PC-9 (cell line): ENCODE results near the gene SSTR3. TPM values are rescaled to one million over a fixed set of nuclear protein-coding genes. Genes with fewer than 3 reads are reported as not detected.

Experiments used
- BruUV-seq: library from RNA; stranded (reverse); fragments of 400-500 nt; replicated peaks from 2 replicates; lab custom pipeline; 2021; lab: Mats Ljungman, UMichigan
- CTCF ChIA-PET: fragments of 300-600 bp; sonication (Branson Sonifier 250); formaldehyde crosslinking; loops from one replicate; lab custom pipeline; 2022; ENCODE audit warnings: antibody characterized with exemption; lab: Charles Lee
- POLR2A ChIA-PET: fragments of 300-600 bp; sonication (Branson Sonifier 250); formaldehyde crosslinking; loops from one replicate; lab custom pipeline; 2022; ENCODE audit warnings: antibody characterized with exemption; ENCODE audit not compliant: unreplicated experiment; lab: Charles Lee
- DNase-seq, 2 experiments: peaks; one replicate each; pipeline versions ENCODE4 v3.0.0 to v3.0.0-alpha.2; 2015 to 2022; ENCODE audit warnings: mixed read lengths in 1 of 2
- H2AFZ ChIP-seq: fragments of 200-600 bp; sonication (generic); 2 replicates; pipeline ENCODE4 v1.8.1; 2017; ENCODE audit warnings: antibody characterized with exemption
- H3F3A ChIP-seq: fragments of 200-600 bp; sonication (generic); 2 replicates; pipeline ENCODE4 v1.8.1; 2017; ENCODE audit warnings: antibody characterized with exemption, mild to moderate bottlenecking, low read depth; ENCODE audit not compliant: insufficient read depth
- H3K27ac ChIP-seq: fragments of 200-600 bp; sonication (generic); 2 replicates; pipeline ENCODE4 v1.6.1; 2016; ENCODE audit warnings: mixed run types
- H3K27me3 ChIP-seq: fragments of 200-600 bp; sonication (generic); 2 replicates; pipeline ENCODE4 v1.6.1; 2016; ENCODE audit warnings: low read depth, mixed run types; ENCODE audit not compliant: insufficient read depth
- H3K36me3 ChIP-seq: fragments of 200-600 bp; sonication (generic); 2 replicates; pipeline ENCODE4 v1.6.1; 2016; ENCODE audit warnings: low read depth, mixed run types
- H3K4me1 ChIP-seq: fragments of 200-600 bp; sonication (generic); replicated peaks from 2 replicates; pipeline ENCODE4 v1.6.1; 2016; ENCODE audit warnings: mixed run types; ENCODE audit not compliant: insufficient read depth
- H3K4me2 ChIP-seq: fragments of 200-600 bp; sonication (generic); 2 replicates; pipeline ENCODE4 v1.6.1; 2017; ENCODE audit warnings: mixed run types
- H3K4me3 ChIP-seq: fragments of 200-600 bp; sonication (generic); 2 replicates; pipeline ENCODE4 v1.6.1; 2016; ENCODE audit warnings: mixed run types
- H3K79me2 ChIP-seq: fragments of 200-600 bp; sonication (generic); 2 replicates; pipeline ENCODE4 v1.6.1; 2017; ENCODE audit warnings: low read depth, mixed run types
- H3K9me2 ChIP-seq: fragments of 200-600 bp; sonication (generic); 2 replicates; pipeline ENCODE4 v1.8.1; 2017; ENCODE audit warnings: mild to moderate bottlenecking; ENCODE audit not compliant: insufficient read depth
- H3K9me3 ChIP-seq: fragments of 200-600 bp; sonication (generic); 2 replicates; pipeline ENCODE4 v1.8.1; 2016; ENCODE audit warnings: low read depth; ENCODE audit not compliant: insufficient read depth
- H4K20me1 ChIP-seq: fragments of 200-600 bp; sonication (generic); 2 replicates; pipeline ENCODE4 v1.8.1; 2017; ENCODE audit not compliant: insufficient read depth
- CTCF ChIP-seq: fragments of 200-600 bp; sonication (generic); conservative IDR thresholded peaks from 2 replicates; pipeline ENCODE4 v1.6.1; 2017; ENCODE audit warnings: mixed run types, antibody characterized with exemption, mild to moderate bottlenecking, moderate library complexity
- EZH2 ChIP-seq: fragments of 200-600 bp; sonication (generic); IDR thresholded peaks from 2 replicates; pipeline ENCODE4 v1.8.0; 2017; ENCODE audit warnings: antibody characterized with exemption, low read depth
- intact Hi-C: fragments of 100-400 bp; cut with micrococcal nuclease; formaldehyde crosslinking; loops from one replicate; pipeline ENCODE4 v1.10.0; 2022; ENCODE audit not compliant: unreplicated experiment
- total RNA-seq: library from RNA; stranded (reverse); gene quantifications from 2 replicates; pipeline ENCODE4 v1.2.3, GENCODE V29; 2021

SSTR3 gene
- total RNA-seq, 1 experiment from 2014 or later = not detected

- CTCF ChIA-PET = interaction anchor here (0.6 to 0.7 kb wide), 2 partner anchors 92 to 268 kb away, joined by 3 read pairs; no protein-coding TSS in a partner anchor
- no peaks in the 10 kb centered on the region for H3K9me3 ChIP-seq
- DNase-seq = no peak
These were observed 49.2 kb downstream of the SSTR3 start for GRCh38 chr22:37163096-37163489.

GRCh38 chr22:37162221-37163095 lies 49.8 kb downstream of the SSTR3 start:
- intact Hi-C loops = no loop called here
- no peaks in the 10 kb centered on the region for H3K9me3 ChIP-seq
- H3K4me3 ChIP-seq = no peak overlapping the region
- no peaks in the 10 kb centered on the region for H3K36me3 ChIP-seq
- H3K27ac ChIP-seq = no peak overlapping the region
- CTCF ChIA-PET = interaction anchor here (0.6 to 0.7 kb wide), 2 partner anchors 92 to 269 kb away, joined by 3 read pairs; no protein-coding TSS in a partner anchor
- no peaks in the 10 kb centered on the region for H3K9me2 ChIP-seq
- DNase-seq = no peak
- TF ChIP-seq EZH2 = no peak
- no peak; the same call in 1 of the 2 replicates for TF ChIP-seq CTCF
- no peak overlapping the region for H3K4me2 ChIP-seq
- H3K27me3 ChIP-seq = no peaks in the 10 kb centered on the region
- H3F3A ChIP-seq = 0 out of 2 replicates have a peak, but pooled peaks cover 5% of the 10 kb centered on the region
- no peaks in the 10 kb centered on the region for H3K79me2 ChIP-seq
- H3K4me1 ChIP-seq = peaks cover 9% of the 10 kb centered on the region; the same call in 1 of the 2 replicates
- POLR2A ChIA-PET = interaction anchor here (0.7 kb wide), 1 partner anchor 35 kb away, joined by 9 read pairs; no protein-coding TSS in a partner anchor
- no peaks in the 10 kb centered on the region for H4K20me1 ChIP-seq
- BruUV-seq = no TSS peak
- H2AFZ ChIP-seq = no peak overlapping the region

More at GRCh38 chr22:37163096-37163489, 49.2 kb downstream of the SSTR3 start:
- H3K4me1 ChIP-seq = peaks cover 9% of the 10 kb centered on the region; the same call in 1 of the 2 replicates
- H3K9me2 ChIP-seq = no peaks in the 10 kb centered on the region
- no peaks in the 10 kb centered on the region for H3K79me2 ChIP-seq
- no peak overlapping the region for H3K27ac ChIP-seq
- no peak overlapping the region for H3K4me3 ChIP-seq
- no peaks in the 10 kb centered on the region for H3K27me3 ChIP-seq
- TF ChIP-seq CTCF (no peak), EZH2 (no peak)
- no peaks in the 10 kb centered on the region for H3K36me3 ChIP-seq
- POLR2A ChIA-PET = interaction anchor here (0.7 kb wide), 1 partner anchor 35 kb away, joined by 9 read pairs; no protein-coding TSS in a partner anchor
- H3F3A ChIP-seq = no peaks in the 10 kb centered on the region
- no peak overlapping the region for H2AFZ ChIP-seq
- H3K4me2 ChIP-seq = no peak overlapping the region
- no peaks in the 10 kb centered on the region for H4K20me1 ChIP-seq
- no TSS peak for BruUV-seq
- intact Hi-C loops = no loop called here

- BruUV-seq = no TSS peak
- peak in 1 of 2 experiments; percentile 53 for DNase-seq
- no peak overlapping the region for H3K27ac ChIP-seq
- 0 out of 2 replicates have a peak, but pooled peaks cover 6% of the 10 kb centered on the region for H3F3A ChIP-seq
- no peaks in the 10 kb centered on the region for H4K20me1 ChIP-seq
- H3K4me1 ChIP-seq = no peaks in the 10 kb centered on the region
- no peak for TF ChIP-seq EZH2
- TF ChIP-seq CTCF = no peak
- H3K79me2 ChIP-seq = no peaks in the 10 kb centered on the region
- H3K9me3 ChIP-seq = no peaks in the 10 kb centered on the region
- no peaks in the 10 kb centered on the region for H3K27me3 ChIP-seq
- H2AFZ ChIP-seq = no peak overlapping the region
- H3K4me2 ChIP-seq = no peak overlapping the region
- ChIA-PET POLR2A (interaction anchor here (0.7 kb wide), 1 partner anchor 36 kb away, joined by 4 read pairs; no protein-coding TSS in a partner anchor), CTCF (interaction anchor here (0.6 kb wide), 1 partner anchor 418 kb away, joined by 14 read pairs; the partner anchor contains the start of gene LGALS2)
- H3K9me2 ChIP-seq = no peaks in the 10 kb centered on the region
- intact Hi-C loops = no loop called here
- no peak overlapping the region for H3K4me3 ChIP-seq
- H3K36me3 ChIP-seq = no peaks in the 10 kb centered on the region
These were observed 50.8 kb downstream of the SSTR3 start for GRCh38 chr22:37161443-37161842.
